22Rv1 (cell line): ENCODE data around the gene LHX2.

Source experiments
- ZFX ChIP-seq: fragments of 450-650 bp; IDR thresholded peaks from 2 replicates; pipeline ENCODE4 v1.6.1; 2017; ENCODE audit warnings: antibody characterized with exemption, borderline replicate concordance
- TF ChIP-seq, protein P1 (sequence below): fragments of 450-650 bp; IDR thresholded peaks from 2 replicates; pipeline ENCODE4 v1.5.1; 2017; ENCODE audit warnings: mild to moderate bottlenecking

DNA sequence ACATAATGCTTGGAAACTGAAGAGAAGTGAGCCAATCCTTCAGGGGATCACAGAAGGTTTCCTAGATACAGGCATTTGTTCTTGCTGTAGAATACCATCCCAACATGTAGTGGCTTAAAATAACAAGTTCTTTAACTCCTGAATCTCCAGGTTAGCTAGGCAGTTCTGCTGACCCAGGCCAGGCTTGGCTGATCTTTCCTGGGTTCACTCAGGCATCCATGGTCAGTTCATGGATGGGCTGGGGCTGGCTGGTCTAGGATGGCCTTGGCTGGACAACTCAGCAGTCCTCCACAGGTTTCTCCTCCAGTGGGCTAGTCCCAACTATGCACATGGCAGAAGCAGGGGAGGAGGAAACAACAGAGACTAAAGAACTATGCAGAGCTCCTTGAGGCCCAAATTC lies 44.2 kb upstream of the LHX2 start:
- TF ChIP-seq, protein P1, sequence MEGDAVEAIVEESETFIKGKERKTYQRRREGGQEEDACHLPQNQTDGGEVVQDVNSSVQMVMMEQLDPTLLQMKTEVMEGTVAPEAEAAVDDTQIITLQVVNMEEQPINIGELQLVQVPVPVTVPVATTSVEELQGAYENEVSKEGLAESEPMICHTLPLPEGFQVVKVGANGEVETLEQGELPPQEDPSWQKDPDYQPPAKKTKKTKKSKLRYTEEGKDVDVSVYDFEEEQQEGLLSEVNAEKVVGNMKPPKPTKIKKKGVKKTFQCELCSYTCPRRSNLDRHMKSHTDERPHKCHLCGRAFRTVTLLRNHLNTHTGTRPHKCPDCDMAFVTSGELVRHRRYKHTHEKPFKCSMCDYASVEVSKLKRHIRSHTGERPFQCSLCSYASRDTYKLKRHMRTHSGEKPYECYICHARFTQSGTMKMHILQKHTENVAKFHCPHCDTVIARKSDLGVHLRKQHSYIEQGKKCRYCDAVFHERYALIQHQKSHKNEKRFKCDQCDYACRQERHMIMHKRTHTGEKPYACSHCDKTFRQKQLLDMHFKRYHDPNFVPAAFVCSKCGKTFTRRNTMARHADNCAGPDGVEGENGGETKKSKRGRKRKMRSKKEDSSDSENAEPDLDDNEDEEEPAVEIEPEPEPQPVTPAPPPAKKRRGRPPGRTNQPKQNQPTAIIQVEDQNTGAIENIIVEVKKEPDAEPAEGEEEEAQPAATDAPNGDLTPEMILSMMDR, result no peak
- no peak for TF ChIP-seq ZFX
